WTC11 (cell line): Measurements from ENCODE around the gene ZNF548. TPM values are rescaled to one million over a fixed set of nuclear protein-coding genes. Genes with fewer than 3 reads are reported as not detected.

Experiments used
- ATAC-seq: fragments of 200-7000 bp; cut with Tn5 transposase; 2 replicates; pipeline ENCODE4 v1.10.0; 2021; ENCODE audit warnings: mild to moderate bottlenecking, moderate library complexity
- CTCF ChIA-PET: fragments of 300-600 bp; sonication (Branson Sonifier 250); formaldehyde crosslinking; loops from one replicate; lab custom pipeline; 2021; ENCODE audit warnings: antibody characterized with exemption; lab: Charles Lee
- POLR2A ChIA-PET: fragments of 350-600 bp; sonication (Branson Sonifier 250); formaldehyde crosslinking; loops from one replicate; lab custom pipeline; 2021; ENCODE audit warnings: antibody characterized with exemption; lab: Charles Lee
- DNase-seq: peaks from one replicate; pipeline ENCODE4 v3.0.0; 2021; ENCODE audit warnings: low spot score
- H3K27ac Mint-ChIP-seq: 2 replicates; pipeline ENCODE4 v1.8.0; 2021; ENCODE audit warnings: mixed read lengths
- H3K27me3 Mint-ChIP-seq: 2 replicates; pipeline ENCODE4 v1.8.0; 2021; ENCODE audit warnings: low read depth, mild to moderate bottlenecking, moderate library complexity, mixed read lengths
- H3K36me3 Mint-ChIP-seq: 2 replicates; pipeline ENCODE4 v1.8.0; 2021; ENCODE audit warnings: mixed read lengths
- H3K4me1 Mint-ChIP-seq: 2 replicates; pipeline ENCODE4 v1.8.0; 2022; ENCODE audit warnings: mixed read lengths
- H3K4me3 Mint-ChIP-seq: 2 replicates; pipeline ENCODE4 v1.8.0; 2021; ENCODE audit warnings: mild to moderate bottlenecking, moderate library complexity, mixed read lengths
- H3K9me3 Mint-ChIP-seq: 2 replicates; pipeline ENCODE4 v1.8.0; 2021; ENCODE audit warnings: mixed read lengths
- CBFB ChIP-seq: sonication (generic); formaldehyde crosslinking; IDR thresholded peaks from 2 replicates; pipeline ENCODE4 v1.8.1; 2022; ENCODE audit warnings: mild to moderate bottlenecking, low read depth, missing genetic modification reagents
- ELF4 ChIP-seq: sonication (generic); formaldehyde crosslinking; IDR thresholded peaks from 2 replicates; pipeline ENCODE4 v1.8.1; 2022; ENCODE audit warnings: low read depth, mild to moderate bottlenecking, moderate library complexity, missing genetic modification reagents
- ESRRA ChIP-seq: sonication (generic); formaldehyde crosslinking; IDR thresholded peaks from 2 replicates; pipeline ENCODE4 v1.8.1; 2022; ENCODE audit warnings: mild to moderate bottlenecking, missing genetic modification reagents, borderline replicate concordance
- FOXJ3 ChIP-seq: sonication (generic); formaldehyde crosslinking; IDR thresholded peaks from 2 replicates; pipeline ENCODE4 v1.9.0; 2021; ENCODE audit warnings: missing genetic modification reagents, mild to moderate bottlenecking, borderline replicate concordance
- GRHL2 ChIP-seq: fragments of 250-450 bp; sonication (Bioruptor Pico); IDR thresholded peaks from 2 replicates; pipeline ENCODE4 v1.8.0; 2022; ENCODE audit warnings: mild to moderate bottlenecking, moderate library complexity; ENCODE audit not compliant: insufficient replicate concordance, severe bottlenecking
- HMGA2 ChIP-seq: fragments of 250-450 bp; sonication (Bioruptor Pico); IDR thresholded peaks from 2 replicates; pipeline ENCODE4 v1.4.0; 2021; ENCODE audit warnings: mild to moderate bottlenecking, moderate library complexity
- NFE2L1 ChIP-seq: sonication (generic); formaldehyde crosslinking; IDR thresholded peaks from 2 replicates; pipeline ENCODE4 v1.8.1; 2023; ENCODE audit warnings: missing genetic modification reagents
- NFYB ChIP-seq: sonication (generic); formaldehyde crosslinking; conservative IDR thresholded peaks from 2 replicates; pipeline ENCODE4 v1.8.0; 2022; ENCODE audit warnings: low read depth, missing genetic modification reagents
- NR1H2 ChIP-seq: sonication (generic); formaldehyde crosslinking; IDR thresholded peaks from 2 replicates; pipeline ENCODE4 v1.9.0; 2021; ENCODE audit warnings: mild to moderate bottlenecking, moderate library complexity, missing genetic modification reagents
- NR2C2 ChIP-seq: sonication (generic); formaldehyde crosslinking; IDR thresholded peaks from 2 replicates; pipeline ENCODE4 v1.8.0; 2022; ENCODE audit warnings: mild to moderate bottlenecking, missing genetic modification reagents
- OVOL2 ChIP-seq: fragments of 250-450 bp; sonication (Bioruptor Pico); IDR thresholded peaks from 2 replicates; pipeline ENCODE4 v1.9.0; 2021; ENCODE audit warnings: mild to moderate bottlenecking, borderline replicate concordance
- TCF7 ChIP-seq: sonication (generic); formaldehyde crosslinking; IDR thresholded peaks from 2 replicates; pipeline ENCODE4 v1.8.0; 2022; ENCODE audit warnings: mild to moderate bottlenecking, low read depth, missing genetic modification reagents, moderate library complexity
- TEAD1 ChIP-seq: sonication (generic); formaldehyde crosslinking; IDR thresholded peaks from 2 replicates; pipeline ENCODE4 v1.8.0; 2022; ENCODE audit warnings: mild to moderate bottlenecking, missing genetic modification reagents
- ZNF396 ChIP-seq: fragments of 250-450 bp; sonication (Bioruptor Pico); IDR thresholded peaks from 2 replicates; pipeline ENCODE4 v1.8.0; 2021; ENCODE audit warnings: mild to moderate bottlenecking, moderate library complexity, borderline replicate concordance
- total RNA-seq: library from RNA; stranded (reverse); gene quantifications from 3 replicates; pipeline ENCODE4 v1.2.3, GENCODE V29; 2021
- TF ChIP-seq, protein P1 (sequence below): fragments of 250-450 bp; sonication (Bioruptor Pico); IDR thresholded peaks from 2 replicates; pipeline ENCODE4 v1.9.0; 2021; ENCODE audit warnings: moderate library complexity, mild to moderate bottlenecking, inconsistent platforms, borderline replicate concordance
- TF ChIP-seq, protein P2 (sequence below): sonication (generic); formaldehyde crosslinking; IDR thresholded peaks from 2 replicates; pipeline ENCODE4 v1.8.1; 2022; ENCODE audit warnings: low read depth, mild to moderate bottlenecking, moderate library complexity, missing genetic modification reagents, borderline replicate concordance
- TF ChIP-seq, protein P3 (sequence below): sonication (generic); formaldehyde crosslinking; IDR thresholded peaks from 2 replicates; pipeline ENCODE4 v1.8.1; 2023; ENCODE audit warnings: mild to moderate bottlenecking, missing genetic modification reagents, moderate library complexity
- TF ChIP-seq, protein P4 (sequence below): sonication (generic); formaldehyde crosslinking; IDR thresholded peaks from 2 replicates; pipeline ENCODE4 v1.8.0; 2023; ENCODE audit warnings: mild to moderate bottlenecking, missing genetic modification reagents
- TF ChIP-seq, protein P5 (sequence below): sonication (generic); formaldehyde crosslinking; IDR thresholded peaks from 2 replicates; pipeline ENCODE4 v1.8.0; 2022; ENCODE audit warnings: mild to moderate bottlenecking, missing genetic modification reagents
- TF ChIP-seq, protein P6 (sequence below): sonication (generic); formaldehyde crosslinking; IDR thresholded peaks from 2 replicates; pipeline ENCODE4 v1.8.0; 2023; ENCODE audit warnings: missing genetic modification reagents, mild to moderate bottlenecking, borderline replicate concordance

The ZNF548 gene
- total RNA-seq, 1 experiment from 2014 or later, result 11.3 TPM

DNA sequence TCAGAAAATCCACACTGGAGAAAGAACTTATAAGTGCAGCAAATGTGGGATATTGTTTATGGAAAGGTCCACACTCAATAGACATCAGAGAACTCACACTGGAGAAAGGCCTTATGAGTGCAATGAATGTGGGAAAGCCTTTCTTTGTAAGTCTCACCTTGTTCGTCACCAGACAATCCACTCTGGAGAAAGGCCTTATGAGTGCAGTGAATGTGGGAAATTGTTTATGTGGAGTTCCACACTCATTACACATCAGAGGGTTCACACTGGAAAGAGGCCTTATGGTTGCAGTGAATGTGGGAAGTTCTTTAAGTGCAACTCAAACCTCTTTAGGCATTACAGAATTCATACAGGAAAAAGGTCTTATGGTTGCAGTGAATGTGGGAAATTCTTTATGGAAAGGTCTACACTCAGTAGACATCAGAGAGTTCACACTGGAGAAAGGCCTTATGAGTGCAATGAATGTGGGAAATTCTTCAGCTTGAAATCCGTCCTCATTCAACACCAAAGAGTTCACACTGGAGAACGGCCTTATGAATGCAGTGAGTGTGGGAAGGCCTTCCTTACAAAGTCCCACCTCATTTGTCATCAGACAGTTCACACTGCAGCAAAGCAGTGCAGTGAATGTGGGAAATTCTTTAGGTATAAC is 12.0 kb upstream of the ZNF548 start:
- Mint-ChIP-seq H3K27ac (no peak overlapping the region), H3K9me3 (peaks cover 63% of the 10 kb centered on the region), H3K27me3 (peaks cover 3% of the 10 kb centered on the region; the same call in 1 of the 2 replicates), H3K4me3 (no peak overlapping the region), H3K4me1 (no peaks in the 10 kb centered on the region), H3K36me3 (peaks cover 64% of the 10 kb centered on the region)
- ATAC-seq (no peak), DNase-seq (no peak)
- ChIA-PET CTCF (no interaction called here), POLR2A (no interaction called here)
- TF ChIP-seq, protein P1, sequence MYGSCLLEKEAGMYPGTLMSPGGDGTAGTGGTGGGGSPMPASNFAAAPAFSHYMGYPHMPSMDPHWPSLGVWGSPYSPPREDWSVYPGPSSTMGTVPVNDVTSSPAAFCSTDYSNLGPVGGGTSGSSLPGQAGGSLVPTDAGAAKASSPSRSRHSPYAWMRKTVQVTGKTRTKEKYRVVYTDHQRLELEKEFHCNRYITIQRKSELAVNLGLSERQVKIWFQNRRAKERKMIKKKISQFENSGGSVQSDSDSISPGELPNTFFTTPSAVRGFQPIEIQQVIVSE (CRISPR knock-in tag), result no peak
- TF ChIP-seq FOXJ3 (CRISPR knock-in tag) (no peak), NFE2L1 (CRISPR knock-in tag) (no peak)
- TF ChIP-seq, protein P2, sequence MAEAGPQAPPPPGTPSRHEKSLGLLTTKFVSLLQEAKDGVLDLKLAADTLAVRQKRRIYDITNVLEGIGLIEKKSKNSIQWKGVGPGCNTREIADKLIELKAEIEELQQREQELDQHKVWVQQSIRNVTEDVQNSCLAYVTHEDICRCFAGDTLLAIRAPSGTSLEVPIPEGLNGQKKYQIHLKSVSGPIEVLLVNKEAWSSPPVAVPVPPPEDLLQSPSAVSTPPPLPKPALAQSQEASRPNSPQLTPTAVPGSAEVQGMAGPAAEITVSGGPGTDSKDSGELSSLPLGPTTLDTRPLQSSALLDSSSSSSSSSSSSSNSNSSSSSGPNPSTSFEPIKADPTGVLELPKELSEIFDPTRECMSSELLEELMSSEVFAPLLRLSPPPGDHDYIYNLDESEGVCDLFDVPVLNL (CRISPR knock-in tag), result no peak
- TF ChIP-seq, protein P3, sequence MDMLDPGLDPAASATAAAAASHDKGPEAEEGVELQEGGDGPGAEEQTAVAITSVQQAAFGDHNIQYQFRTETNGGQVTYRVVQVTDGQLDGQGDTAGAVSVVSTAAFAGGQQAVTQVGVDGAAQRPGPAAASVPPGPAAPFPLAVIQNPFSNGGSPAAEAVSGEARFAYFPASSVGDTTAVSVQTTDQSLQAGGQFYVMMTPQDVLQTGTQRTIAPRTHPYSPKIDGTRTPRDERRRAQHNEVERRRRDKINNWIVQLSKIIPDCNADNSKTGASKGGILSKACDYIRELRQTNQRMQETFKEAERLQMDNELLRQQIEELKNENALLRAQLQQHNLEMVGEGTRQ (CRISPR knock-in tag), result no peak

DNA sequence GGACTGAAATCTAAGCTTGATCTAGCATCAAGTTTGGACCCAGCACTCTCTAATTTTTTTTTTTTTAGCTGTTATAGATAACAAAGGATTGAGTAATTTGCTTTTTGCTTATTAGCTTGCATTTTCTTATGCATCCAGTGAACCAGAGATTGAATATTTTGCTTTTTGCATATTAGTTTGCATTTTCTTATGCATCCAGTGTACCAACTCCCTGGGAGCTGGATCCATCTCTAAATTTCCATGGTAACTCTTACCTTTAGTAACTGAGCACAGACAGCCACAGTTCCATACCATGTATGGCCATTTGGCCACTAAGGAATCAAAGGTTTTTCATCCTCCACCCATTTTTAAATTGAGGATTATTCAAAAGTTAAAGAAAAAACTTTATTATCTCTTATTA is 8.7 kb upstream of the ZNF548 start:
- peaks cover 33% of the 10 kb centered on the region for H3K36me3 Mint-ChIP-seq
- H3K4me3 Mint-ChIP-seq, result no peak overlapping the region
- H3K9me3 Mint-ChIP-seq, result peaks cover 36% of the 10 kb centered on the region
- H3K27me3 Mint-ChIP-seq, result peaks cover 4% of the 10 kb centered on the region; the same call in 1 of the 2 replicates
- POLR2A ChIA-PET, result no interaction called here
- DNase-seq (no peak), ATAC-seq (no peak)
- no peak overlapping the region for H3K27ac Mint-ChIP-seq
- CTCF ChIA-PET, result no interaction called here
- H3K4me1 Mint-ChIP-seq, result no peaks in the 10 kb centered on the region
- TF ChIP-seq, protein P4, sequence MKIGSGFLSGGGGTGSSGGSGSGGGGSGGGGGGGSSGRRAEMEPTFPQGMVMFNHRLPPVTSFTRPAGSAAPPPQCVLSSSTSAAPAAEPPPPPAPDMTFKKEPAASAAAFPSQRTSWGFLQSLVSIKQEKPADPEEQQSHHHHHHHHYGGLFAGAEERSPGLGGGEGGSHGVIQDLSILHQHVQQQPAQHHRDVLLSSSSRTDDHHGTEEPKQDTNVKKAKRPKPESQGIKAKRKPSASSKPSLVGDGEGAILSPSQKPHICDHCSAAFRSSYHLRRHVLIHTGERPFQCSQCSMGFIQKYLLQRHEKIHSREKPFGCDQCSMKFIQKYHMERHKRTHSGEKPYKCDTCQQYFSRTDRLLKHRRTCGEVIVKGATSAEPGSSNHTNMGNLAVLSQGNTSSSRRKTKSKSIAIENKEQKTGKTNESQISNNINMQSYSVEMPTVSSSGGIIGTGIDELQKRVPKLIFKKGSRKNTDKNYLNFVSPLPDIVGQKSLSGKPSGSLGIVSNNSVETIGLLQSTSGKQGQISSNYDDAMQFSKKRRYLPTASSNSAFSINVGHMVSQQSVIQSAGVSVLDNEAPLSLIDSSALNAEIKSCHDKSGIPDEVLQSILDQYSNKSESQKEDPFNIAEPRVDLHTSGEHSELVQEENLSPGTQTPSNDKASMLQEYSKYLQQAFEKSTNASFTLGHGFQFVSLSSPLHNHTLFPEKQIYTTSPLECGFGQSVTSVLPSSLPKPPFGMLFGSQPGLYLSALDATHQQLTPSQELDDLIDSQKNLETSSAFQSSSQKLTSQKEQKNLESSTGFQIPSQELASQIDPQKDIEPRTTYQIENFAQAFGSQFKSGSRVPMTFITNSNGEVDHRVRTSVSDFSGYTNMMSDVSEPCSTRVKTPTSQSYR (CRISPR knock-in tag), result no peak
- TF ChIP-seq ZNF396 (CRISPR knock-in tag), result no peak
- no peak for TF ChIP-seq NR1H2 (CRISPR knock-in tag)
- TF ChIP-seq NFYB, result no peak
- TF ChIP-seq OVOL2 (CRISPR knock-in tag), result no peak
- no peak for TF ChIP-seq TCF7 (CRISPR knock-in tag)
- no peak for TF ChIP-seq TEAD1 (CRISPR knock-in tag)
- TF ChIP-seq, protein P5, sequence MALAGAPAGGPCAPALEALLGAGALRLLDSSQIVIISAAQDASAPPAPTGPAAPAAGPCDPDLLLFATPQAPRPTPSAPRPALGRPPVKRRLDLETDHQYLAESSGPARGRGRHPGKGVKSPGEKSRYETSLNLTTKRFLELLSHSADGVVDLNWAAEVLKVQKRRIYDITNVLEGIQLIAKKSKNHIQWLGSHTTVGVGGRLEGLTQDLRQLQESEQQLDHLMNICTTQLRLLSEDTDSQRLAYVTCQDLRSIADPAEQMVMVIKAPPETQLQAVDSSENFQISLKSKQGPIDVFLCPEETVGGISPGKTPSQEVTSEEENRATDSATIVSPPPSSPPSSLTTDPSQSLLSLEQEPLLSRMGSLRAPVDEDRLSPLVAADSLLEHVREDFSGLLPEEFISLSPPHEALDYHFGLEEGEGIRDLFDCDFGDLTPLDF (CRISPR knock-in tag), result no peak
- TF ChIP-seq ESRRA (CRISPR knock-in tag), result no peak
- TF ChIP-seq NR2C2, result no peak
- TF ChIP-seq, protein P1 (CRISPR knock-in tag), result no peak
- no peak for TF ChIP-seq ELF4 (CRISPR knock-in tag)
- TF ChIP-seq CBFB (CRISPR knock-in tag), result no peak
- TF ChIP-seq, protein P6, sequence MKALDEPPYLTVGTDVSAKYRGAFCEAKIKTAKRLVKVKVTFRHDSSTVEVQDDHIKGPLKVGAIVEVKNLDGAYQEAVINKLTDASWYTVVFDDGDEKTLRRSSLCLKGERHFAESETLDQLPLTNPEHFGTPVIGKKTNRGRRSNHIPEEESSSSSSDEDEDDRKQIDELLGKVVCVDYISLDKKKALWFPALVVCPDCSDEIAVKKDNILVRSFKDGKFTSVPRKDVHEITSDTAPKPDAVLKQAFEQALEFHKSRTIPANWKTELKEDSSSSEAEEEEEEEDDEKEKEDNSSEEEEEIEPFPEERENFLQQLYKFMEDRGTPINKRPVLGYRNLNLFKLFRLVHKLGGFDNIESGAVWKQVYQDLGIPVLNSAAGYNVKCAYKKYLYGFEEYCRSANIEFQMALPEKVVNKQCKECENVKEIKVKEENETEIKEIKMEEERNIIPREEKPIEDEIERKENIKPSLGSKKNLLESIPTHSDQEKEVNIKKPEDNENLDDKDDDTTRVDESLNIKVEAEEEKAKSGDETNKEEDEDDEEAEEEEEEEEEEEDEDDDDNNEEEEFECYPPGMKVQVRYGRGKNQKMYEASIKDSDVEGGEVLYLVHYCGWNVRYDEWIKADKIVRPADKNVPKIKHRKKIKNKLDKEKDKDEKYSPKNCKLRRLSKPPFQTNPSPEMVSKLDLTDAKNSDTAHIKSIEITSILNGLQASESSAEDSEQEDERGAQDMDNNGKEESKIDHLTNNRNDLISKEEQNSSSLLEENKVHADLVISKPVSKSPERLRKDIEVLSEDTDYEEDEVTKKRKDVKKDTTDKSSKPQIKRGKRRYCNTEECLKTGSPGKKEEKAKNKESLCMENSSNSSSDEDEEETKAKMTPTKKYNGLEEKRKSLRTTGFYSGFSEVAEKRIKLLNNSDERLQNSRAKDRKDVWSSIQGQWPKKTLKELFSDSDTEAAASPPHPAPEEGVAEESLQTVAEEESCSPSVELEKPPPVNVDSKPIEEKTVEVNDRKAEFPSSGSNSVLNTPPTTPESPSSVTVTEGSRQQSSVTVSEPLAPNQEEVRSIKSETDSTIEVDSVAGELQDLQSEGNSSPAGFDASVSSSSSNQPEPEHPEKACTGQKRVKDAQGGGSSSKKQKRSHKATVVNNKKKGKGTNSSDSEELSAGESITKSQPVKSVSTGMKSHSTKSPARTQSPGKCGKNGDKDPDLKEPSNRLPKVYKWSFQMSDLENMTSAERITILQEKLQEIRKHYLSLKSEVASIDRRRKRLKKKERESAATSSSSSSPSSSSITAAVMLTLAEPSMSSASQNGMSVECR (CRISPR knock-in tag), result no peak
- no peak for TF ChIP-seq GRHL2 (CRISPR knock-in tag)
- TF ChIP-seq HMGA2 (CRISPR knock-in tag), result no peak
